GM13977 (cell line): ENCODE results near the gene GJA1.

Source experiments
- DNase-seq: peaks from one replicate; pipeline ENCODE4 v3.0.0; 2012; ENCODE audit warnings: low spot score
- CTCF ChIP-seq: IDR thresholded peaks from 2 replicates; pipeline ENCODE4 v1.5.1; 2012; ENCODE audit warnings: mild to moderate bottlenecking, control low read depth; ENCODE audit not compliant: insufficient read depth; ENCODE audit errors: extremely low read depth, missing control alignments
- in situ Hi-C: fragments of 300-500 bp; cut with MboI; formaldehyde crosslinking; loops from one replicate; pipeline ENCODE4 v1.12.0; 2022; ENCODE audit warnings: low sequenced_read_pairs, low pct_unique_long_range_greater_than_20kb, mixed read lengths, inconsistent platforms; ENCODE audit not compliant: unreplicated experiment

The GJA1 gene

GRCh38 chr6:121485359-121485811 lies 49.9 kb downstream of the GJA1 start:
- in situ Hi-C loops, result no loop called here
- no peak for DNase-seq
- no peak for TF ChIP-seq CTCF

- in situ Hi-C loops, result no loop called here
- TF ChIP-seq CTCF, result no peak
- DNase-seq, result no peak
Measured at GRCh38 chr6:121491576-121491975, 56.1 kb downstream of the GJA1 start.

- in situ Hi-C loops, result no loop called here
- TF ChIP-seq CTCF, result no peak
- no peak for DNase-seq
Measured at GRCh38 chr6:121492536-121492935, 57.1 kb downstream of the GJA1 start.

GRCh38 chr6:121497970-121498375 lies 62.5 kb downstream of the GJA1 start:
- TF ChIP-seq CTCF, result no peak
- in situ Hi-C loops, result no loop called here
- DNase-seq, result no peak

GRCh38 chr6:121498481-121499276 lies 63.2 kb downstream of the GJA1 start:
- DNase-seq, result no peak
- no peak for TF ChIP-seq CTCF
- in situ Hi-C loops, result no loop called here
